ENCODE data around the gene NTHL1.

Gene NTHL1

GRCh38 chr16:2083876-2084780, 36.5 kb upstream of the NTHL1 start:
- no peak for DNase-seq

- DNase-seq, result no peak
Measured at GRCh38 chr16:2083409-2083808, 35.8 kb upstream of the NTHL1 start.

- DNase-seq, result no peak
Measured at GRCh38 chr16:2082983-2083364, 35.3 kb upstream of the NTHL1 start.

- DNase-seq, result no peak
Measured at GRCh38 chr16:2082171-2082982, 34.7 kb upstream of the NTHL1 start.

- no peak for DNase-seq
Measured at GRCh38 chr16:2081201-2082084, 33.8 kb upstream of the NTHL1 start.

- DNase-seq, result no peak
Measured at GRCh38 chr16:2079991-2080390, 32.4 kb upstream of the NTHL1 start.

GRCh38 chr16:2079311-2079800, 31.7 kb upstream of the NTHL1 start:
- DNase-seq, result no peak

GRCh38 chr16:2078691-2079090, 31.1 kb upstream of the NTHL1 start:
- DNase-seq, result no peak

- no peak for DNase-seq
Measured at GRCh38 chr16:2078096-2078495, 30.5 kb upstream of the NTHL1 start.

GRCh38 chr16:2077696-2078095, 30.1 kb upstream of the NTHL1 start:
- no peak for DNase-seq

- no peak for DNase-seq
Measured at GRCh38 chr16:2077016-2077415, 29.4 kb upstream of the NTHL1 start.

GRCh38 chr16:2076072-2076865, 28.6 kb upstream of the NTHL1 start:
- no peak for DNase-seq

- DNase-seq, result no peak
Measured at GRCh38 chr16:2075631-2076030, 28.0 kb upstream of the NTHL1 start.

GRCh38 chr16:2074071-2074470, 26.4 kb upstream of the NTHL1 start:
- DNase-seq, result no peak

GRCh38 chr16:2072926-2073325, 25.3 kb upstream of the NTHL1 start:
- no peak for DNase-seq

GRCh38 chr16:2071454-2072202, 24.0 kb upstream of the NTHL1 start:
- DNase-seq, result no peak

GRCh38 chr16:2070576-2071453, 23.2 kb upstream of the NTHL1 start:
- DNase-seq, result no peak

- no peak for DNase-seq
Measured at GRCh38 chr16:2066139-2066538, 18.5 kb upstream of the NTHL1 start.

- DNase-seq, result no peak
Measured at GRCh38 chr16:2064368-2064945, 16.8 kb upstream of the NTHL1 start.

- no peak for DNase-seq
Measured at GRCh38 chr16:2063861-2064260, 16.2 kb upstream of the NTHL1 start.
